H9 (cell line): Measurements from ENCODE around the gene KCNK13. TPM values are rescaled to one million over a fixed set of nuclear protein-coding genes. Genes with fewer than 3 reads are reported as not detected.

Experiments
- DNase-seq: peaks from one replicate; pipeline ENCODE4 v3.0.0-alpha.2; 2017
- H2AFZ ChIP-seq: one replicate; pipeline ENCODE4 v1.6.1; 2013; ENCODE audit warnings: mild to moderate bottlenecking, low read length, control low read depth, moderate library complexity
- H2AK5ac ChIP-seq: 2 replicates; pipeline ENCODE4 v1.6.1; 2013; ENCODE audit warnings: low read length, control low read depth, mixed read lengths; ENCODE audit not compliant: insufficient read length
- H2BK120ac ChIP-seq: one replicate; pipeline ENCODE4 v1.6.1; 2013; ENCODE audit warnings: low read depth, mild to moderate bottlenecking, low read length, control low read depth, inconsistent platforms; ENCODE audit not compliant: poor library complexity, severe bottlenecking
- H2BK12ac ChIP-seq: 2 replicates; pipeline ENCODE4 v1.6.1; 2013; ENCODE audit warnings: low read length, control low read depth, mixed read lengths, low read depth; ENCODE audit not compliant: insufficient read length
- H2BK15ac ChIP-seq: 2 replicates; pipeline ENCODE4 v1.6.1; 2013; ENCODE audit warnings: low read depth, low read length, control low read depth
- H2BK20ac ChIP-seq: one replicate; pipeline ENCODE4 v1.6.1; 2013; ENCODE audit warnings: low read depth, mild to moderate bottlenecking, low read length, control low read depth, inconsistent platforms; ENCODE audit not compliant: poor library complexity, severe bottlenecking
- H2BK5ac ChIP-seq: 2 replicates; pipeline ENCODE4 v1.6.1; 2013; ENCODE audit warnings: low read length, control low read depth, mixed read lengths; ENCODE audit not compliant: insufficient read length
- H3K14ac ChIP-seq: 2 replicates; pipeline ENCODE4 v1.6.1; 2013; ENCODE audit warnings: low read length, control low read depth; ENCODE audit not compliant: insufficient read depth
- H3K18ac ChIP-seq: 2 replicates; pipeline ENCODE4 v1.6.1; 2013; ENCODE audit warnings: low read depth, mild to moderate bottlenecking, mixed read lengths, low read length, control low read depth; ENCODE audit not compliant: insufficient read length
- H3K23ac ChIP-seq: 2 replicates; pipeline ENCODE4 v1.6.1; 2013; ENCODE audit warnings: low read length, control low read depth, mixed read lengths, low read depth; ENCODE audit not compliant: insufficient read length
- H3K23me2 ChIP-seq: 2 replicates; pipeline ENCODE4 v1.6.1; 2013; ENCODE audit warnings: low read depth, mild to moderate bottlenecking, mixed read lengths, low read length, control low read depth; ENCODE audit not compliant: insufficient read length, poor library complexity, severe bottlenecking
- H3K27ac ChIP-seq: 2 replicates; pipeline ENCODE4 v1.5.1; 2013; ENCODE audit warnings: low read length, control low read depth, mixed read lengths, low read depth; ENCODE audit not compliant: insufficient read length
- H3K27me3 ChIP-seq: 2 replicates; pipeline ENCODE4 v1.6.1; 2013; ENCODE audit warnings: low read length, control low read depth, inconsistent platforms; ENCODE audit not compliant: insufficient read depth
- H3K4ac ChIP-seq: 2 replicates; pipeline ENCODE4 v1.6.1; 2013; ENCODE audit warnings: low read depth, mild to moderate bottlenecking, control low read depth, inconsistent platforms, low read length, moderate library complexity
- H3K4me1 ChIP-seq: 2 replicates; pipeline ENCODE4 v1.6.1; 2013; ENCODE audit warnings: low read length, control low read depth, inconsistent platforms; ENCODE audit not compliant: insufficient read depth
- H3K4me2 ChIP-seq: 2 replicates; pipeline ENCODE4 v1.6.1; 2013; ENCODE audit warnings: low read length, control low read depth, mixed read lengths; ENCODE audit not compliant: insufficient read length, insufficient read depth
- H3K56ac ChIP-seq: 2 replicates; pipeline ENCODE4 v1.6.1; 2013; ENCODE audit warnings: low read depth, mild to moderate bottlenecking, mixed read lengths, low read length, control low read depth; ENCODE audit not compliant: insufficient read length
- H3K79me1 ChIP-seq: 2 replicates; pipeline ENCODE4 v1.6.1; 2013; ENCODE audit warnings: low read depth, mild to moderate bottlenecking, moderate library complexity, low read length, control low read depth, inconsistent platforms; ENCODE audit not compliant: insufficient read depth, poor library complexity, severe bottlenecking
- H3K79me2 ChIP-seq: 2 replicates; pipeline ENCODE4 v1.6.1; 2013; ENCODE audit warnings: low read length, control low read depth, inconsistent platforms; ENCODE audit not compliant: insufficient read depth
- H3K9ac ChIP-seq: 2 replicates; pipeline ENCODE4 v1.6.1; 2013; ENCODE audit warnings: low read length, control low read depth, mixed read lengths; ENCODE audit not compliant: insufficient read length; ENCODE audit errors: extremely low read depth
- H3K9me3 ChIP-seq: one replicate; pipeline ENCODE4 v1.6.1; 2013; ENCODE audit warnings: low read depth, low read length, inconsistent platforms; ENCODE audit not compliant: control insufficient read depth
- H3T11ph ChIP-seq: one replicate; pipeline ENCODE4 v1.6.1; 2013; ENCODE audit warnings: mild to moderate bottlenecking, low read length, control low read depth, inconsistent platforms
- H4K20me1 ChIP-seq: one replicate; pipeline ENCODE4 v1.6.1; 2013; ENCODE audit not compliant: control insufficient read depth, insufficient read length, insufficient read depth
- H4K5ac ChIP-seq: 2 replicates; pipeline ENCODE4 v1.6.1; 2013; ENCODE audit warnings: low read depth, mild to moderate bottlenecking, mixed read lengths, low read length, control low read depth; ENCODE audit not compliant: insufficient read length
- H4K8ac ChIP-seq: replicated peaks from 2 replicates; pipeline ENCODE4 v1.6.1; 2013; ENCODE audit warnings: low read length, control low read depth, mixed read lengths, low read depth; ENCODE audit not compliant: insufficient read length
- H4K91ac ChIP-seq: 2 replicates; pipeline ENCODE4 v1.6.1; 2013; ENCODE audit warnings: low read depth, mild to moderate bottlenecking, moderate library complexity, mixed read lengths, low read length, control low read depth; ENCODE audit not compliant: insufficient read length
- H3K27ac Mint-ChIP-seq, 3 experiments: 2 replicates in 2 of 3; 3 replicates in 1 of 3; pipeline ENCODE4 v1.8.0; 2020 to 2021; ENCODE audit warnings: mixed read lengths in 3 of 3, mild to moderate bottlenecking in 1 of 3, moderate library complexity in 1 of 3
- H3K27me3 Mint-ChIP-seq: 2 replicates; pipeline ENCODE4 v1.8.0; 2021; ENCODE audit warnings: low read depth, mild to moderate bottlenecking, moderate library complexity, mixed read lengths
- H3K36me3 Mint-ChIP-seq, 3 experiments: 2 replicates in 2 of 3; 3 replicates in 1 of 3; pipeline ENCODE4 v1.8.0; 2020 to 2021; ENCODE audit warnings: low read depth in 3 of 3, mixed read lengths in 3 of 3; ENCODE audit not compliant: insufficient read depth in 1 of 3
- H3K4me1 Mint-ChIP-seq, 2 experiments: 2 replicates each; pipeline ENCODE4 v1.8.0; 2020; ENCODE audit warnings: mixed read lengths in 2 of 2
- H3K4me3 Mint-ChIP-seq, 2 experiments: 2 replicates in 1 of 2; 3 replicates in 1 of 2; pipeline ENCODE4 v1.8.0; 2020 to 2021; ENCODE audit warnings: mild to moderate bottlenecking in 2 of 2, mixed read lengths in 2 of 2, moderate library complexity in 1 of 2
- H3K9me3 Mint-ChIP-seq, 2 experiments: 2 replicates in 1 of 2; 3 replicates in 1 of 2; pipeline ENCODE4 v1.8.0; 2020; ENCODE audit warnings: mild to moderate bottlenecking in 2 of 2, mixed read lengths in 2 of 2, moderate library complexity in 1 of 2
- CTCF ChIP-seq: fragments of 200-600 bp; sonication (generic); conservative IDR thresholded peaks from 3 replicates; pipeline ENCODE4 v1.8.0; 2021; ENCODE audit warnings: antibody characterized with exemption, mild to moderate bottlenecking
- WGBS: extraction: QIAGEN DNeasy Blood & Tissue Kit; methylation state at CpG from one replicate; pipeline ENCODE4 v1.1.7; 2013; ENCODE audit warnings: missing lambda C conversion rate, low lambda C conversion rate, mixed read lengths; ENCODE audit not compliant: insufficient read length; ENCODE audit errors: extremely low coverage; 5-methylcytosine and 5-hydroxymethylcytosine counted together
- total RNA-seq: library from RNA; stranded (reverse); gene quantifications from 2 replicates; pipeline ENCODE4 v1.2.1, GENCODE V29; 2021

The KCNK13 gene
- total RNA-seq, 1 experiment from 2014 or later, result 0.39 TPM

- Histone ChIP-seq H3K14ac (no peak overlapping the region), H3K4ac (no peak overlapping the region), H3T11ph (no peak overlapping the region), H3K27me3 (no peaks in the 10 kb centered on the region), H3K4me2 (no peak overlapping the region), H2BK5ac (no peak overlapping the region), H3K23me2 (no peaks in the 10 kb centered on the region), H2BK20ac (no peak overlapping the region), H4K5ac (no peak overlapping the region), H4K20me1 (no peaks in the 10 kb centered on the region), H3K23ac (no peak overlapping the region), H3K27ac (no peak overlapping the region), H2BK120ac (no peak overlapping the region), H2BK12ac (no peak overlapping the region), H2AK5ac (no peak overlapping the region), H4K91ac (no peak overlapping the region), H3K18ac (no peak overlapping the region), H3K9me3 (no peaks in the 10 kb centered on the region), H2AFZ (no peak overlapping the region), H3K79me1 (no peaks in the 10 kb centered on the region), H2BK15ac (no peak overlapping the region), H3K9ac (no peak overlapping the region), H3K4me1 (no peaks in the 10 kb centered on the region), H3K79me2 (no peaks in the 10 kb centered on the region), H3K56ac (no peak overlapping the region), H4K8ac (no peak overlapping the region)
- WGBS, result no CpG with 5 or more reads among the region's 4 CpGs
- no peak for TF ChIP-seq CTCF
- no peaks in the 10 kb centered on the region; a peak in 2 of 7 replicates for H3K36me3 Mint-ChIP-seq
- H3K9me3 Mint-ChIP-seq, result 0 out of 5 replicates have a peak, but pooled peaks cover 0 to under 1% of the 10 kb centered on the region in 2 experiments
- peaks cover 8 to 9% of the 10 kb centered on the region in 2 experiments; a peak in 3 of 4 replicates for H3K4me1 Mint-ChIP-seq
- no peak overlapping the region for H3K27ac Mint-ChIP-seq
- no peak overlapping the region for H3K4me3 Mint-ChIP-seq
- peaks cover 13% of the 10 kb centered on the region for H3K27me3 Mint-ChIP-seq
- no peak for DNase-seq
Measured at GRCh38 chr14:90136904-90137303, 75.1 kb downstream of the KCNK13 start.
